ENCODE results near the gene ADAD1.
"Not testable (repeated sequence)": the region's sequence is repeated elsewhere in the genome, so short reads cannot be mapped to it uniquely, and the experiment has no call there.

ADAD1 gene

GRCh38 chr4:122378711-122379110 lies at the start of gene ADAD1:
Gene ADAD1, plus strand, starts transcription at chr4:122379011. Its CDS starts 1,059 bp downstream, at chr4:122380070.
- DNase-seq = no peak

GRCh38 chr4:122329876-122330565 lies 48.8 kb upstream of the ADAD1 start:
- no peak for DNase-seq

- no peak for DNase-seq
Observed at GRCh38 chr4:122331195-122331594, 47.6 kb upstream of the ADAD1 start.

- no peak for DNase-seq
Observed at GRCh38 chr4:122334828-122335227, 44.0 kb upstream of the ADAD1 start.

- DNase-seq = no peak
Observed at GRCh38 chr4:122341886-122342285, 36.9 kb upstream of the ADAD1 start.

- DNase-seq = no peak
Observed at GRCh38 chr4:122346036-122346435, 32.8 kb upstream of the ADAD1 start.

- no peak for DNase-seq
Observed at GRCh38 chr4:122346503-122346902, 32.3 kb upstream of the ADAD1 start.

- no peak for DNase-seq
Observed at GRCh38 chr4:122356317-122356808, 22.4 kb upstream of the ADAD1 start.

- DNase-seq = no peak
Observed at GRCh38 chr4:122360754-122361153, 18.1 kb upstream of the ADAD1 start.

- no peak for DNase-seq
Observed at GRCh38 chr4:122364700-122365404, 14.0 kb upstream of the ADAD1 start.

GRCh38 chr4:122368786-122369185 lies 10.0 kb upstream of the ADAD1 start:
- not testable (repeated sequence) for DNase-seq

- DNase-seq = no peak
Observed at GRCh38 chr4:122377352-122377751, 1.5 kb upstream of the ADAD1 start.

GRCh38 chr4:122379239-122379638 lies 428 bp downstream of the ADAD1 start:
- no peak for DNase-seq

GRCh38 chr4:122383341-122383740 lies 4.5 kb downstream of the ADAD1 start:
- no peak for DNase-seq

GRCh38 chr4:122384245-122384644 lies 5.4 kb downstream of the ADAD1 start:
- no peak for DNase-seq

GRCh38 chr4:122393276-122393675 lies 14.5 kb downstream of the ADAD1 start:
- DNase-seq = no peak

- no peak for DNase-seq
Observed at GRCh38 chr4:122403861-122404260, 25.1 kb downstream of the ADAD1 start.

- no peak for DNase-seq
Observed at GRCh38 chr4:122412547-122412946, 33.7 kb downstream of the ADAD1 start.

- no peak for DNase-seq
Observed at GRCh38 chr4:122423246-122423645, 44.4 kb downstream of the ADAD1 start.

- DNase-seq = no peak
Observed at GRCh38 chr4:122431351-122431750, 52.5 kb downstream of the ADAD1 start.

GRCh38 chr4:122434285-122434684 lies 55.5 kb downstream of the ADAD1 start:
- no peak for DNase-seq

GRCh38 chr4:122450847-122451246 lies 72.0 kb downstream of the ADAD1 start:
- no peak for DNase-seq

- no peak for DNase-seq
Observed at GRCh38 chr4:122453384-122453995, 74.7 kb downstream of the ADAD1 start.
